Naive thymus-derived CD4-positive, alpha-beta T cell (primary cell): ENCODE data around the gene SHBG. TPM values are rescaled to one million over a fixed set of nuclear protein-coding genes. Genes with fewer than 3 reads are reported as not detected.

Experiments
- ATAC-seq: fragments of 150-1000 bp; cut with Tn5 transposase; 2 replicates; pipeline ENCODE4 v1.10.0; 2021; ENCODE audit warnings: mild to moderate bottlenecking, moderate library complexity
- CTCF ChIA-PET: fragments of 350-600 bp; sonication (Branson Sonifier 250); formaldehyde crosslinking; loops from one replicate; lab custom pipeline; 2021; ENCODE audit warnings: antibody characterized with exemption; lab: Charles Lee
- POLR2A ChIA-PET: fragments of 350-600 bp; sonication (Branson Sonifier 250); formaldehyde crosslinking; loops from one replicate; lab custom pipeline; 2021; ENCODE audit warnings: antibody characterized with exemption, inconsistent platforms; lab: Charles Lee
- DNase-seq, 9 donors: peaks; one replicate each; pipeline versions ENCODE4 v3.0.0 to v3.0.0-alpha.2; 2020 to 2022; ENCODE audit warnings: mixed read lengths in 1 of 9
- H3K27ac ChIP-seq: one replicate; pipeline ENCODE4 v1.7.0; 2013; ENCODE audit warnings: mild to moderate bottlenecking, low read depth, low read length, moderate library complexity
- H3K27me3 ChIP-seq, 2 donors: one replicate each; pipeline ENCODE4 v1.7.0; 2013; ENCODE audit warnings: low read length in 2 of 2, mild to moderate bottlenecking in 2 of 2, moderate library complexity in 2 of 2; ENCODE audit not compliant: control insufficient read depth in 2 of 2, insufficient read depth in 2 of 2
- H3K36me3 ChIP-seq, 3 experiments: 1 replicate in 2 of 3; 2 replicates in 1 of 3; pipeline ENCODE4 v1.7.0; 2013; ENCODE audit warnings: low read length in 3 of 3, mild to moderate bottlenecking in 3 of 3, moderate library complexity in 1 of 3; ENCODE audit not compliant: insufficient read depth in 3 of 3, control insufficient read depth in 2 of 3
- H3K4me1 ChIP-seq, 2 donors: one replicate each; pipeline ENCODE4 v1.7.0; 2013; ENCODE audit warnings: low read length in 2 of 2, mild to moderate bottlenecking in 2 of 2, moderate library complexity in 1 of 2; ENCODE audit not compliant: control insufficient read depth in 2 of 2, insufficient read depth in 2 of 2
- H3K4me3 ChIP-seq: 2 replicates; pipeline ENCODE4 v1.7.0; 2013; ENCODE audit warnings: mild to moderate bottlenecking, low read length
- H3K9me3 ChIP-seq, 3 experiments: 1 replicate in 2 of 3; 2 replicates in 1 of 3; pipeline ENCODE4 v1.7.0; 2013; ENCODE audit warnings: low read length in 3 of 3; ENCODE audit not compliant: control insufficient read depth in 2 of 3
- H3K27ac Mint-ChIP-seq, 9 donors: one replicate each; pipeline ENCODE4 v1.8.0; 2020 to 2022; ENCODE audit warnings: mixed read lengths in 9 of 9, mild to moderate bottlenecking in 8 of 9, moderate library complexity in 5 of 9, inconsistent platforms in 2 of 9
- H3K27me3 Mint-ChIP-seq, 5 donors: one replicate each; pipeline ENCODE4 v1.8.0; 2021 to 2022; ENCODE audit warnings: mixed read lengths in 5 of 5, mild to moderate bottlenecking in 1 of 5
- H3K36me3 Mint-ChIP-seq, 5 donors: one replicate each; pipeline ENCODE4 v1.8.0; 2020 to 2022; ENCODE audit warnings: mixed read lengths in 5 of 5, mild to moderate bottlenecking in 3 of 5, inconsistent platforms in 1 of 5
- H3K4me1 Mint-ChIP-seq, 7 donors: one replicate each; pipeline ENCODE4 v1.8.0; 2020 to 2022; ENCODE audit warnings: mixed read lengths in 7 of 7, mild to moderate bottlenecking in 3 of 7, inconsistent platforms in 1 of 7
- H3K4me3 Mint-ChIP-seq, 10 donors: one replicate each; pipeline ENCODE4 v1.8.0; 2020 to 2022; ENCODE audit warnings: mild to moderate bottlenecking in 10 of 10, mixed read lengths in 10 of 10, moderate library complexity in 6 of 10, inconsistent platforms in 2 of 10
- H3K9me3 Mint-ChIP-seq, 11 donors: one replicate each; pipeline ENCODE4 v1.8.0; 2020 to 2022; ENCODE audit warnings: mixed read lengths in 11 of 11, mild to moderate bottlenecking in 4 of 11, inconsistent platforms in 1 of 11, moderate library complexity in 1 of 11
- intact Hi-C, 2 donors: fragments of 100-400 bp; cut with micrococcal nuclease; formaldehyde crosslinking; loops; one replicate each; pipeline ENCODE4 v1.15.1; 2023
- polyA plus RNA-seq, 2 donors: library from polyadenylated mRNA; unstranded; fragments of 300-500 nt; fragmentation: Illumina TruSeq; gene quantifications; one replicate each; pipeline ENCODE4 v1.2.3, GENCODE V29; 2021
- total RNA-seq, 6 experiments: library from RNA in 5 of 6; stranded (reverse) in 5 of 6; gene quantifications; 1 replicate in 5 of 6; 2 replicates in 1 of 6; pipeline ENCODE4 v1.2.3 and lab custom pipeline; 2021 to 2026

The SHBG gene
- total and polyA plus RNA-seq, 7 experiments from 2014 or later = not detected

- ChIA-PET CTCF (interaction anchor here (0.7 to 1.4 kb wide), 3 partner anchors 13 to 64 kb away, joined by 3 to 6 read pairs (median 4); no protein-coding TSS in a partner anchor), POLR2A (interaction anchor here (0.6 to 6.8 kb wide), 6 partner anchors 13 to 226 kb away, joined by 3 to 108 read pairs (median 4); partner anchors contain the start of genes FXR2 and WRAP53)
- Mint-ChIP-seq H3K9me3 (no peaks in the 10 kb centered on the region), H3K36me3 (peaks cover 0 to 16% (median 3%) of the 10 kb centered on the region in 5 donors), H3K4me3 (peak overlapping the region in 2 of 10 donors; percentile 17 to 41), H3K27ac (peak overlapping the region in 2 of 9 donors; percentile 8 to 38), H3K4me1 (peaks cover 21 to 35% (median 28%) of the 10 kb centered on the region in 7 donors), H3K27me3 (no peaks in the 10 kb centered on the region)
- no peaks in the 10 kb centered on the region for H3K27me3 ChIP-seq
- peaks cover 17 to 29% of the 10 kb centered on the region in 2 donors for H3K4me1 ChIP-seq
- ATAC-seq = no peak
- intact Hi-C loops = no loop called here
- no peaks in the 10 kb centered on the region for H3K9me3 ChIP-seq
- DNase-seq = no peak
- peaks cover 0 to 40% (median 11%) of the 10 kb centered on the region in 3 experiments for H3K36me3 ChIP-seq
- no peak overlapping the region for H3K4me3 ChIP-seq
- H3K27ac ChIP-seq = no peak overlapping the region
Measured at GRCh38 chr17:7586673-7587419, 43.1 kb upstream of the SHBG start.

- peaks cover 15 to 27% (median 22%) of the 10 kb centered on the region in 7 donors for H3K4me1 Mint-ChIP-seq
- H3K4me1 ChIP-seq = peaks cover 17 to 22% of the 10 kb centered on the region in 2 donors
- CTCF ChIA-PET = interaction anchor here (1.1 to 1.4 kb wide), 2 partner anchors 13 to 64 kb away, joined by 4 to 6 read pairs; no protein-coding TSS in a partner anchor
- no peaks in the 10 kb centered on the region for H3K9me3 Mint-ChIP-seq
- no peak overlapping the region for H3K4me3 ChIP-seq
- H3K27me3 Mint-ChIP-seq = no peaks in the 10 kb centered on the region
- H3K9me3 ChIP-seq = no peaks in the 10 kb centered on the region
- H3K27ac Mint-ChIP-seq = peak overlapping the region in 3 of 9 donors; percentile 16 to 38 (median 18)
- no peak overlapping the region for H3K27ac ChIP-seq
- POLR2A ChIA-PET = interaction anchor here (0.6 to 4.7 kb wide), 6 partner anchors 14 to 227 kb away, joined by 3 to 34 read pairs (median 4); partner anchors contain the start of genes FXR2, WRAP53 and ZBTB4
- H3K36me3 Mint-ChIP-seq = peaks cover 0 to 20% (median 3%) of the 10 kb centered on the region in 5 donors
- ATAC-seq = no peak
- peak overlapping the region in 1 of 10 donors; percentile 17 for H3K4me3 Mint-ChIP-seq
- intact Hi-C loops = loop anchor here in 1 of 2 donors (2.0 kb wide), 2 partner anchors 15 to 65 kb away; no protein-coding TSS in a partner anchor
- H3K27me3 ChIP-seq = no peaks in the 10 kb centered on the region
- no peak for DNase-seq
- peaks cover 0 to 47% (median 19%) of the 10 kb centered on the region in 3 experiments for H3K36me3 ChIP-seq
Measured at GRCh38 chr17:7587420-7588151, 42.3 kb upstream of the SHBG start.

- H3K36me3 ChIP-seq = peaks cover 6 to 58% (median 25%) of the 10 kb centered on the region in 3 experiments
- intact Hi-C loops = loop anchor here (1.0 to 2.0 kb wide), 7 partner anchors 16 to 308 kb away; partner anchors contain the start of gene SENP3 (in 1 of the 2)
- POLR2A ChIA-PET = interaction anchor here (0.8 to 2.5 kb wide), 11 partner anchors 8 to 152 kb away, joined by 3 to 13 read pairs (median 5); partner anchors contain the start of genes CD68, FXR2, TP53 and ZBTB4
- no peaks in the 10 kb centered on the region for H3K9me3 Mint-ChIP-seq
- ATAC-seq = no peak
- no peak overlapping the region for H3K4me3 Mint-ChIP-seq
- DNase-seq = no peak
- H3K27ac Mint-ChIP-seq = peak overlapping the region in 1 of 9 donors; percentile 30
- CTCF ChIA-PET = interaction anchor here (0.6 to 3.0 kb wide), 14 partner anchors 8 to 234 kb away, joined by 3 to 19 read pairs (median 4); partner anchors contain the start of genes ATP1B2, TMEM95, TP53 and WRAP53
- H3K27me3 ChIP-seq = no peaks in the 10 kb centered on the region
- no peaks in the 10 kb centered on the region for H3K27me3 Mint-ChIP-seq
- H3K36me3 Mint-ChIP-seq = peaks cover 6 to 26% (median 7%) of the 10 kb centered on the region in 5 donors
- no peak overlapping the region for H3K27ac ChIP-seq
- peaks cover 10 to 14% of the 10 kb centered on the region in 2 donors for H3K4me1 ChIP-seq
- H3K9me3 ChIP-seq = no peaks in the 10 kb centered on the region
- H3K4me1 Mint-ChIP-seq = peaks cover 12 to 21% (median 17%) of the 10 kb centered on the region in 7 donors
- H3K4me3 ChIP-seq = no peak overlapping the region
Measured at GRCh38 chr17:7588553-7589203, 41.3 kb upstream of the SHBG start.

- ATAC-seq = peak; percentile 87
- H3K27ac ChIP-seq = no peak overlapping the region
- POLR2A ChIA-PET = interaction anchor here (0.6 to 2.5 kb wide), 15 partner anchors 9 to 153 kb away, joined by 3 to 13 read pairs (median 4); partner anchors contain the start of genes CD68, FGF11, FXR2 and TP53
Measured at GRCh38 chr17:7589204-7589868, 40.6 kb upstream of the SHBG start.

GRCh38 chr17:7589891-7590691 lies 39.8 kb upstream of the SHBG start, which contains the start of gene SOX15:
SOX15 (minus strand) TSS chr17:7590094; CDS start chr17:7589676, 418 bp downstream.
- no peak within 1 kb of the TSS for H3K27ac ChIP-seq
- Mint-ChIP-seq H3K27ac (peak within 1 kb of the TSS in 6 of 9 donors; percentile 6 to 38 (median 25)), H3K27me3 (no peaks in the 10 kb centered on the region), H3K9me3 (no peaks in the 10 kb centered on the region), H3K4me1 (peaks cover under 1 to 6% (median 5%) of the 10 kb centered on the region in 7 donors), H3K36me3 (peaks cover 6 to 34% (median 16%) of the 10 kb centered on the region in 5 donors), H3K4me3 (no peak within 1 kb of the TSS)
- ATAC-seq (no peak), DNase-seq (no peak)
- no peaks in the 10 kb centered on the region for H3K27me3 ChIP-seq
- peaks cover 2 to 4% of the 10 kb centered on the region in 2 donors for H3K4me1 ChIP-seq
- ChIA-PET CTCF (interaction anchor here (0.6 to 3.0 kb wide), 14 partner anchors 9 to 234 kb away, joined by 3 to 19 read pairs (median 4); partner anchors contain the start of genes ATP1B2, SAT2, TMEM256 and TP53), POLR2A (interaction anchor here (0.6 to 2.5 kb wide), 12 partner anchors 9 to 153 kb away, joined by 3 to 13 read pairs (median 4); partner anchors contain the start of genes FGF11 and TP53)
- H3K4me3 ChIP-seq = no peak within 1 kb of the TSS
- intact Hi-C loops = loop anchor here (1.0 to 2.0 kb wide), 7 partner anchors 17 to 310 kb away; partner anchors contain the start of gene SENP3 (in 1 of the 2)
- no peaks in the 10 kb centered on the region for H3K9me3 ChIP-seq
- H3K36me3 ChIP-seq = peaks cover 16 to 72% (median 29%) of the 10 kb centered on the region in 3 experiments

More at GRCh38 chr17:7589204-7589868, 40.6 kb upstream of the SHBG start:
- peak; percentile 54 to 72 (median 63) for DNase-seq
- Histone ChIP-seq H3K36me3 (peaks cover 13 to 65% (median 29%) of the 10 kb centered on the region in 3 experiments), H3K4me1 (peaks cover 8 to 11% of the 10 kb centered on the region in 2 donors), H3K4me3 (no peak overlapping the region), H3K27me3 (no peaks in the 10 kb centered on the region), H3K9me3 (no peaks in the 10 kb centered on the region)
- CTCF ChIA-PET = interaction anchor here (0.6 to 3.0 kb wide), 18 partner anchors 9 to 235 kb away, joined by 3 to 19 read pairs (median 4); partner anchors contain the start of genes ATP1B2, SAT2, TMEM256 and TMEM95
- Mint-ChIP-seq H3K9me3 (no peaks in the 10 kb centered on the region), H3K4me1 (peaks cover 9 to 14% (median 13%) of the 10 kb centered on the region in 7 donors), H3K27ac (peak overlapping the region in 2 of 9 donors; percentile 13 to 38), H3K4me3 (no peak overlapping the region), H3K36me3 (peaks cover 6 to 31% (median 14%) of the 10 kb centered on the region in 5 donors), H3K27me3 (no peaks in the 10 kb centered on the region)
- intact Hi-C loops = loop anchor here (1.0 to 2.0 kb wide), 7 partner anchors 17 to 309 kb away; partner anchors contain the start of gene SENP3 (in 1 of the 2)
